GM10248 (cell line): ENCODE results near the gene KCNT2.

Source experiments
- CTCF ChIA-PET: fragments of 300-600 bp; sonication (Branson Sonifier 250); formaldehyde crosslinking; extraction: SDS; loops from one replicate; lab custom pipeline; 2021; ENCODE audit warnings: antibody characterized with exemption; lab: Yijun Ruan, JAX
- POLR2A ChIA-PET: fragments of 350-650 bp; sonication (Branson Sonifier 250); formaldehyde crosslinking; extraction: SDS; loops from one replicate; lab custom pipeline; 2020; ENCODE audit warnings: antibody characterized with exemption; lab: Yijun Ruan, JAX
- DNase-seq: peaks from one replicate; pipeline ENCODE4 v3.0.0; 2012; ENCODE audit errors: extremely low spot score
- CTCF ChIP-seq: IDR thresholded peaks from 2 replicates; pipeline ENCODE4 v1.5.1; 2012; ENCODE audit warnings: mild to moderate bottlenecking, low read depth; ENCODE audit errors: extremely low read depth, missing control alignments, control extremely low read depth

Gene KCNT2

DNA sequence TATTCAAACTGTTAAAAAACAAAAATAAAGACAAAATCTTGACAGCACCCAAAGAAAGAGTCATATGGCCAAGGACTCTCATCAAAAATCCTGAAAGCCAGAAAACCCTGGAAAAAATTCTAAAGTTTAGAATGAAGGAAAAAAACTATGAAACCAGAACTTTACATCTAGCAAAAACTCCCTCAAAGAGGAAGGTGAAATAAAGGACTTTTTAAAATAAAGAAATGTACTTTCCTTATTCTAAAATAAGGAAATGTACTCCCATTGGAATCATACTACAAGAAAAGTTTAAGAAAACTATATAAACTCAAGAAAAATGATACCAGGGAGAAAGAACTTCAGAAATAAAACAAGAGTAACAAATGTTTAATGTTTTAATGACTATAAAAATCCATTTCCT, 206.3 kb downstream of the KCNT2 start:
- no peak for DNase-seq
- ChIA-PET CTCF (no interaction called here), POLR2A (no interaction called here)
- TF ChIP-seq CTCF = no peak

GRCh38 chr1:196401452-196401833, 206.8 kb downstream of the KCNT2 start:
- no peak for TF ChIP-seq CTCF
- ChIA-PET POLR2A (no interaction called here), CTCF (no interaction called here)
- DNase-seq = no peak

- POLR2A ChIA-PET = no interaction called here
- DNase-seq = no peak
- CTCF ChIA-PET = interaction anchor here (1.7 kb wide), 1 partner anchor 12 kb away, joined by 4 read pairs; no protein-coding TSS in a partner anchor
- no peak for TF ChIP-seq CTCF
These were observed 207.5 kb downstream of the KCNT2 start for GRCh38 chr1:196400478-196401451.

DNA sequence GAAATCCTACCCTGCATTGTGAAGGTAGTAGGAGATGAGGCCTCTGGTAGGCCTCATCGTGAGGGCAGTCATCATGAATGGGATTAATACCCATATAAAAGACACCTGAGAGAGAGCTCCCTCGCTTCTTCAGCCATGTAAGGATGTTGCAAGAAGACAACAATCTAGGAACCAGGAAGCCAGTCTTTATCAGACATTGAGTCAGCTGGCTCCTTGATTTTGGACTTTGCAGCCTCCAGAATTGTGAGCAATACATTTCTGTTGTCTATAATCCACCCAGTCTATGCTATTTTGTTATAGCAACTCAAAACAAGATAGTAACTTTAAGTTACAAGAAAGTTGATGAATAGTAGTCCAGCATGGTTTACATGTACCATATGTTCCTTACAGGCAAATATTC, 208.5 kb downstream of the KCNT2 start:
- ChIA-PET CTCF (interaction anchor here (1.0 to 1.7 kb wide), 2 partner anchors 10 to 13 kb away, joined by 3 to 4 read pairs; no protein-coding TSS in a partner anchor), POLR2A (no interaction called here)
- no peak for DNase-seq
- TF ChIP-seq CTCF = no peak

DNA sequence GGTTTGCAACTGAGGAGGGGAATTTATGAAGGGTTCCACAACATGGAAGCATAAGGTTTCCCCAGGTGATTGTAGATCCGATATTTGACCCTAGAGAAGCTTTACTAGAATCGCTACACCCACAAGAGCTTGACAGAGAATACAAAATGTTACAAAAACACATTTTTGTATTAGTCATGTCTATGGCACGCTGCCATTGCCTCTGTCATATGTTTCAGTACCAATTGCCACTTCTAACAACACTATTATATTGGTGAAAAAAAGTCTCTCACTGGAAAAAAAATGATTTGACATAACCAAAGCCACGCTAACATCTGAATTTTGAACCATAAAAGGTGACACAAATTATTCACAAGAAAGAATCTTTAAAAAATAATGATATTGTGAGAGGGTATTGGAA, 214.5 kb downstream of the KCNT2 start:
- no peak for TF ChIP-seq CTCF
- ChIA-PET CTCF (interaction anchor here (1.0 to 1.6 kb wide), 2 partner anchors 10 to 20 kb away, joined by 4 read pairs; no protein-coding TSS in a partner anchor), POLR2A (no interaction called here)
- DNase-seq = no peak

DNA sequence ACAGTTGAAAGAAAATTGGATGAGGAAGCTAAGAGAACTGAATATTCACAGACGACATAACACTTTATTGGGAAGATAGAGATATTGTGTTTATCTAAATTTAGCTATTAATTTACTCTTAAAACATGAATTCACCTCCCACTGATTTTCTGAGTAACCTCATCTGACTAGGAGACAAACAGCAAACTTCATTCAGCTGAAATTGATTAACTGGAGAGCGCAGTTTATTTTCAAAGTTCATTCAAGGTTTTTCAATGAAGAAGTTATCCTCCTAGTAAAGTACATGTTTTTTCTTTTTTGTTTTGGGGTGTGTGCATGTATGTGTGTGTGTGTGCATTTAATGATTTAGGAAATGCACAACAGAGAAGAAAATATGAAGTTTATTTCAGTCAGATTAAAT, 215.0 kb downstream of the KCNT2 start:
- ChIA-PET POLR2A (no interaction called here), CTCF (interaction anchor here (1.0 to 1.6 kb wide), 2 partner anchors 10 to 19 kb away, joined by 4 read pairs; no protein-coding TSS in a partner anchor)
- TF ChIP-seq CTCF = no peak
- DNase-seq = no peak
